Esophagus (tissue), 2 donors: ENCODE measurements around the gene NTS. TPM values are rescaled to one million over a fixed set of nuclear protein-coding genes. Genes with fewer than 3 reads are reported as not detected.

Experiments used
- H3K27ac ChIP-seq, 2 donors: one replicate each; pipeline ENCODE4 v1.5.1; 2013; ENCODE audit warnings: low read depth in 2 of 2, mild to moderate bottlenecking in 2 of 2, inconsistent platforms in 1 of 2, low read length in 1 of 2, moderate library complexity in 1 of 2
- H3K27me3 ChIP-seq, 2 donors: one replicate each; pipeline ENCODE4 v1.6.1; 2013; ENCODE audit warnings: low read length in 2 of 2, control low read depth in 1 of 2, mild to moderate bottlenecking in 1 of 2; ENCODE audit not compliant: insufficient read depth in 2 of 2, control insufficient read depth in 1 of 2
- H3K36me3 ChIP-seq, 2 donors: one replicate each; pipeline ENCODE4 v1.6.1; 2013; ENCODE audit warnings: low read length in 1 of 2; ENCODE audit not compliant: control insufficient read depth in 2 of 2, insufficient read depth in 2 of 2
- H3K4me1 ChIP-seq, 2 donors: one replicate each; pipeline ENCODE4 v1.6.1; 2013; ENCODE audit warnings: low read length in 1 of 2; ENCODE audit not compliant: control insufficient read depth in 2 of 2, insufficient read depth in 2 of 2
- H3K4me3 ChIP-seq, 2 donors: one replicate each; pipeline ENCODE4 v1.5.1; 2013; ENCODE audit warnings: low read length in 2 of 2, mild to moderate bottlenecking in 2 of 2, low read depth in 1 of 2, moderate library complexity in 1 of 2
- H3K9me3 ChIP-seq, 2 donors: one replicate each; pipeline ENCODE4 v1.6.1; 2013; ENCODE audit warnings: mild to moderate bottlenecking in 2 of 2, low read depth in 1 of 2, low read length in 1 of 2, moderate library complexity in 1 of 2; ENCODE audit not compliant: control insufficient read depth in 2 of 2, insufficient read depth in 1 of 2
- WGBS, 2 donors: extraction: QIAGEN DNeasy Blood & Tissue Kit; methylation state at CpG; one replicate each; pipeline ENCODE4 v1.1.7; 2013; 5-methylcytosine and 5-hydroxymethylcytosine counted together
- polyA plus RNA-seq, 2 donors: library from polyadenylated mRNA; stranded (reverse); fragments of 200-250 nt; gene quantifications; one replicate each; pipeline ENCODE4 v1.2.3, GENCODE V29; 2013
- donor health status: healthy with polysubstance abuse.
- donor health status: Bipolar disorder and iron deficiency.

NTS gene
- polyA plus RNA-seq, 2 donors: 0.24 to 0.31 TPM

GRCh38 chr12:85843606-85844310, 30.3 kb upstream of the NTS start:
- WGBS, 2 donors: 85 to 92% methylated on average over 17 of the region's 17 CpGs
- Histone ChIP-seq H3K4me1 (no peaks in the 10 kb centered on the region), H3K9me3 (peaks cover 0 to 3% of the 10 kb centered on the region in 2 donors), H3K27me3 (no peaks in the 10 kb centered on the region), H3K27ac (no peak overlapping the region), H3K4me3 (no peak overlapping the region), H3K36me3 (no peaks in the 10 kb centered on the region)

- peaks cover 0 to 3% of the 10 kb centered on the region in 2 donors for H3K9me3 ChIP-seq
- no peak overlapping the region for H3K27ac ChIP-seq
- H3K4me3 ChIP-seq: no peak overlapping the region
- H3K36me3 ChIP-seq: no peaks in the 10 kb centered on the region
- H3K27me3 ChIP-seq: no peaks in the 10 kb centered on the region
- 67 to 84% methylated on average over 3 of the region's 3 CpGs for WGBS, 2 donors
- no peaks in the 10 kb centered on the region for H3K4me1 ChIP-seq
Observed at GRCh38 chr12:85849344-85849743, 24.8 kb upstream of the NTS start.

- Histone ChIP-seq H3K4me1 (no peaks in the 10 kb centered on the region), H3K36me3 (no peaks in the 10 kb centered on the region), H3K27ac (no peak overlapping the region), H3K9me3 (peaks cover 0 to 3% of the 10 kb centered on the region in 2 donors), H3K4me3 (no peak overlapping the region), H3K27me3 (no peaks in the 10 kb centered on the region)
- 77 to 84% methylated on average over 6 of the region's 6 CpGs for WGBS, 2 donors
Observed at GRCh38 chr12:85855305-85855704, 18.8 kb upstream of the NTS start.

- WGBS, 2 donors: 85% methylated on average over 3 of the region's 3 CpGs
- Histone ChIP-seq H3K4me1 (no peaks in the 10 kb centered on the region), H3K27ac (no peak overlapping the region), H3K4me3 (no peak overlapping the region), H3K27me3 (no peaks in the 10 kb centered on the region), H3K36me3 (no peaks in the 10 kb centered on the region), H3K9me3 (peaks cover 0 to 3% of the 10 kb centered on the region in 2 donors)
Observed at GRCh38 chr12:85856966-85857365, 17.1 kb upstream of the NTS start.

GRCh38 chr12:85865890-85866289, 8.2 kb upstream of the NTS start:
- H3K4me3 ChIP-seq: no peak overlapping the region
- H3K9me3 ChIP-seq: no peaks in the 10 kb centered on the region
- peaks cover 0 to 2% of the 10 kb centered on the region in 2 donors for H3K4me1 ChIP-seq
- H3K36me3 ChIP-seq: no peaks in the 10 kb centered on the region
- no peak overlapping the region for H3K27ac ChIP-seq
- WGBS, 2 donors: 74 to 85% methylated on average over 6 of the region's 6 CpGs
- H3K27me3 ChIP-seq: no peaks in the 10 kb centered on the region

GRCh38 chr12:85866986-85867776, 6.9 kb upstream of the NTS start:
- WGBS, 2 donors: 18 to 21% methylated on average over 5 of the region's 5 CpGs
- no peaks in the 10 kb centered on the region for H3K36me3 ChIP-seq
- H3K4me3 ChIP-seq: no peak overlapping the region
- H3K4me1 ChIP-seq: peaks cover 0 to 2% of the 10 kb centered on the region in 2 donors
- no peak overlapping the region for H3K27ac ChIP-seq
- no peaks in the 10 kb centered on the region for H3K27me3 ChIP-seq
- no peaks in the 10 kb centered on the region for H3K9me3 ChIP-seq

- no peaks in the 10 kb centered on the region for H3K4me1 ChIP-seq
- no peak overlapping the region for H3K27ac ChIP-seq
- no peak overlapping the region for H3K4me3 ChIP-seq
- no peaks in the 10 kb centered on the region for H3K36me3 ChIP-seq
- 30 to 31% methylated on average over 3 of the region's 3 CpGs for WGBS, 2 donors
- H3K27me3 ChIP-seq: no peaks in the 10 kb centered on the region
- H3K9me3 ChIP-seq: no peaks in the 10 kb centered on the region
Observed at GRCh38 chr12:85872497-85873091, 1.5 kb upstream of the NTS start.

- no peaks in the 10 kb centered on the region for H3K27me3 ChIP-seq
- 64 to 66% methylated on average over 3 of the region's 3 CpGs for WGBS, 2 donors
- no peaks in the 10 kb centered on the region for H3K9me3 ChIP-seq
- H3K4me3 ChIP-seq: no peak overlapping the region
- no peaks in the 10 kb centered on the region for H3K36me3 ChIP-seq
- no peak overlapping the region for H3K27ac ChIP-seq
- no peaks in the 10 kb centered on the region for H3K4me1 ChIP-seq
Observed at GRCh38 chr12:85877459-85877858, 3.4 kb downstream of the NTS start.

GRCh38 chr12:85883763-85884162, 9.7 kb downstream of the NTS start:
- Histone ChIP-seq H3K4me3 (no peak overlapping the region), H3K4me1 (no peaks in the 10 kb centered on the region), H3K27ac (no peak overlapping the region)

More at GRCh38 chr12:85883763-85884162, 9.7 kb downstream of the NTS start:
- no peaks in the 10 kb centered on the region for H3K36me3 ChIP-seq
- H3K9me3 ChIP-seq: no peaks in the 10 kb centered on the region
- no peaks in the 10 kb centered on the region for H3K27me3 ChIP-seq
